Activated CD8-positive, alpha-beta memory T cell treated with anti-CD3 and anti-CD28 coated beads for 48 hours (primary cell): ENCODE measurements around the gene CUX1.
"Not testable (repeated sequence)": the region's sequence is repeated elsewhere in the genome, so short reads cannot be mapped to it uniquely, and the experiment has no call there.

Experiments used
- DNase-seq, 3 experiments: peaks; one replicate each; pipeline ENCODE4 v3.0.0-alpha.2; 2020; ENCODE audit warnings: low read depth in 2 of 3, low spot score in 2 of 3

The CUX1 gene

DNA sequence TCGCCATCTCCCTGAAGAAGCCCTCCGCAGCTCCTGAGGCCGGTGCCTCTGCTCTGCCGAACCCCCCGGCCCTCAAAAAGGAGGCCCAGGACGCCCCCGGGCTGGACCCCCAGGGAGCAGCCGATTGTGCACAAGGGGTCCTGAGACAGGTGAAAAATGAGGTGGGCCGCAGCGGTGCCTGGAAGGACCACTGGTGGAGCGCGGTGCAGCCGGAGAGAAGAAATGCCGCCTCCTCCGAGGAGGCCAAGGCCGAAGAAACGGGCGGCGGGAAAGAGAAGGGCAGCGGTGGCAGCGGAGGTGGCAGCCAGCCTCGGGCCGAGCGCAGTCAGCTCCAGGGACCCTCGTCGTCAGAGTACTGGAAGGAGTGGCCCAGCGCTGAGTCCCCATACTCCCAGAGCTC is 384.1 kb downstream of the CUX1 start:
- DNase-seq, result no peak

DNA sequence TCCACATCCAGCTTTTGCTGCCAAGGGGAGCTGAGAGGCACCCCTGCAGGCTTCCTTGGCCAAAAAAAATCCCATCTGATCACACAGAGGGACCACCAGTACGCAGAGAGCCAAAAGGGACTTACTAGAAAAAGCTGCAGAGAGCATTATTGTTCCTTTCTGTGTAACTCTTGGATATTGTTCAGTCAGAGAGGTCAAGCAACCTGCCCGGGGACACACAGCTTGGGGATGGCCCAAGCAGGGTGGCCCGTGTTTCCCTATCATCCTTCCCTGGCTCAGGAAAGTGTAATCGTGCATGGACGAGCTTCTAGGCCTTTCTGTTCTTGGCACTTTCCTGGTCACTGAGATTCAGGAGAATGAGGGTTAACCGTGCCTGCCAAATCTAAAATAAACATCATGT is 385.1 kb downstream of the CUX1 start:
- DNase-seq, result no peak

DNA sequence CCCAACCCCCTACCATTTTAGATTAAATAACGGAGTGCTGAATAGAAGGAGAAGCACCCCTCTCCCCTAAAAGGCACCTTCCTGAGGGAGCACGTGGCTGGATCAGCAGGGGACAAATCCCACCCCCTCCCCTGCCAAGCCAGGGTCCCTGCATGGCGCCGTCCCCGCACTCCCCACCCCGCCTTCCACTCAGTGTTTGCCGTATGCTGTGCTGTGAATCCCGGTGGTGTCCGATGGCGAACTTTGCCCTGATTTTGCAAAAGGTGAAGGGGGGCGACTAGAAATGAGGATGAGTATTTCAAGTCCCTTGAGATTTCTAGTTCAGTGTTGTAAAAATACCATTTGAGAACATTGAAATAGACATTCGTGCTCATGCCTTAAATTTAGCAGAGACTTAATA is 385.8 kb downstream of the CUX1 start:
- no peak for DNase-seq

DNA sequence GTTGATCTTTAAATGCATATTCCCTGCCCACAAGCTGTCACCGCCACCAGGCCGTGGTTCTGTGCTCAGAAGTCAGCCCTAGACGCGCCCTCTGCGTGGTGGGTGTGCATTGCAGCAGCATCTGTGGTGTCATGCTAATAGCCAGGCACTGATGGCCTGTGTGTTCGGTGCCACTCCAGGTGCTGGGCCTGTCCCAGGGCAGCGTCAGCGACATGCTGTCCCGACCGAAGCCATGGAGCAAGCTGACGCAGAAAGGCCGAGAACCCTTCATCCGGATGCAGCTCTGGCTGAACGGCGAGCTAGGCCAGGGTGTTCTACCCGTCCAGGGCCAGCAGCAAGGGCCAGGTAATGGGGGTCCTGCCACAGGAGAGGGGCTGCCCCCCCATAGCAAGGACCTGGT is 386.8 kb downstream of the CUX1 start:
- no peak for DNase-seq

DNA sequence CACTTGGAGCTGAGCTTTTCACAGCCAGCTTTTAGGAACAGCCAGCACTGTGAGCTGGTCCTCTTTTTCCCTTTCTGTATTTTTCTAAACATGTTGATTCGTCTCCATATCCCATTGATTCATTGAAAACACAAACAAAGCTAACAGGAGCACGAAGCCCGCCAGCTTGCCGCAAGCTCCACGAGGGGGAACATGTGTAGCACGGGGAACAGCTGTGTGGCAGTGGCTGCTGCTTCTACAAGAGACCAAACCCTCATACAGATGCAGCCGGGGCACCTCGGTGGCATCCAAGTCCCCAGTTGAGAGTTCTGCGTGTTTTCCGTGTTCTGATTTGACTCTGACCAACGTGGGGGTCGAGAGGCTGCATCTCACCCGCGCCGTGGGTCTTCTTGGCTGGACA is 388.5 kb downstream of the CUX1 start:
- no peak for DNase-seq

DNA sequence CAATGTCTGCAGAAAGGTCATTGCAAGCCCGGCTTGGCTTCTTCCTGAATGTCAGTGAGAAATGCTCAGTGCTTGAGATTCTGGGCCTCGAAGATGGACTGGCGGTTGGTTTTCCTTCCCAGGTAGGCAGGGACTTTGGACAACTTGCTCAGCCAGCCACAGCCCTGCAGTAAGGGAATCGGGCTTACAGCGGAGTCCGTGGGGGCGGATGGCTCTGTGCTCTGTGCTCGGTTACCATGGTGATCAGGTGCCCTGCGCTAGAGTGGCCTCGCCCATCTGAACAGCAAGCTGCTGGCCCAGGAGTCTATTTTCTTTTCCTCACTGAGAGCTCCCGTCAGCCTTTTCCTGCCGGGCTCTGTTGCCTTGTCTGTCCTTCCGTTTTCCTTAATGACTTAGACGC is 391.4 kb downstream of the CUX1 start:
- DNase-seq, result no peak

DNA sequence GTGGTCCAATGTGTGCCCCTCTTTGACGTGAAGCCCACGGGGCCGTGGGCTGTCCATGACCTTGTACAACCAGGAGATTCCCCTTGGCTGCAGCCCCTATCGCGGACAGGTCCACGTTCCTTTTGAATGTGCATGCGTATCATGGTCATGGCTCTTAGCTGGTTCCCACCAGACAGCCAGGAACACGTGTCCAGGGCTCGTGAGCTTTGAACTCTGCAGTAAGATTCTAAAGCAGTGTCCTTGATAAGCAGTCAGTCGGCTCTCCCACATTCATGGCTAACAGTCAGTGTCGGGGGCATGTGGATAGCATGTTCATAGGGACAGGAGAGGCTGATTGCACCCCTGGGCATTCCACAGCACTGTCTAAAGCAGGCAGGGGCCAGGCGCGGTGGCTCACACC is 393.4 kb downstream of the CUX1 start:
- DNase-seq, result no peak

DNA sequence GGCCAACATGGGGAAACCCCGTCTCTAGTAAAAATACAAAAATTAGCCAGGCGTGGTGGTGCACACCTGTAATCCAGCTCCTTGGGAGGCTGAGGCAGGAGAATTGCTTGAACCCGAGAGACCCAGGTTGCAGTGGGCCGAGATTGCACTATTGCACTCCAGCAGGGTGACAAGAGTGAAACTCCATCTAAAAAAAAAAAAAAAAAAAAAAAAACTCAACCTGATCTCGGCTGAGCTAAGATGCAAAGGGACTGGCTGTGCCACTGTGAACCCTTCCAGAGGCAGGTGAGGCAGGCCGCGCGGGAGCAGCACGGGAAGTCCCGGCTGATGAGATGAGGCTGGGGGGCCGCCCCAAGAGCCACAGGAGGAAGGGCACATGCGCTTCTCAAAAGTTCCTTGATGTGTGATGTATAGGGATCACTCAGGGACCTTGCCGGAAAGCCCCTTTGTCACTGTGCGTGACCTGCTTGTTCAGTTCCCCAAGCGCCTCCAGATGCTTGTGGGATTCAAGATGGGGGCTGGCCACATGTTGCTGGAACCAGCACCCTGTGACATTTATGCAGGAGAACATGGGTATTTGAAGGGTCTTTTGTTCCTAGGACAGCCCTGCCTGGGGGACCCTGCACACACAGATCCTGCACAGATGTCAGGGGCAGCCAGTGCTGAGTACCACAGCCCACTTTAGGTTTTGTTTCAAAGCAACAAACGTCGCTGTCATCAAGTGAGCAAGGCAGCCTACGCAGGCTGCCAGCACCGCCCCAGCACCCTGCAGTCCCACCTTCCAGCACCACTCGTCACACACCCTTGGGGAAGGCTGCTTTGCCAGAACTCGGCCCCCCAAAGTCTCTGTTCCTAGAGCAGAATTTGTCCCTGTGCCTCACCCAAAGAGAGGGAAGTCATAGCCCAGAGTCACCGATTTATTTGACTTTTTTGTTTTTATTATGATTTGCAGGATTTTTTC is 394.4 kb downstream of the CUX1 start:
- no peak for DNase-seq

DNA sequence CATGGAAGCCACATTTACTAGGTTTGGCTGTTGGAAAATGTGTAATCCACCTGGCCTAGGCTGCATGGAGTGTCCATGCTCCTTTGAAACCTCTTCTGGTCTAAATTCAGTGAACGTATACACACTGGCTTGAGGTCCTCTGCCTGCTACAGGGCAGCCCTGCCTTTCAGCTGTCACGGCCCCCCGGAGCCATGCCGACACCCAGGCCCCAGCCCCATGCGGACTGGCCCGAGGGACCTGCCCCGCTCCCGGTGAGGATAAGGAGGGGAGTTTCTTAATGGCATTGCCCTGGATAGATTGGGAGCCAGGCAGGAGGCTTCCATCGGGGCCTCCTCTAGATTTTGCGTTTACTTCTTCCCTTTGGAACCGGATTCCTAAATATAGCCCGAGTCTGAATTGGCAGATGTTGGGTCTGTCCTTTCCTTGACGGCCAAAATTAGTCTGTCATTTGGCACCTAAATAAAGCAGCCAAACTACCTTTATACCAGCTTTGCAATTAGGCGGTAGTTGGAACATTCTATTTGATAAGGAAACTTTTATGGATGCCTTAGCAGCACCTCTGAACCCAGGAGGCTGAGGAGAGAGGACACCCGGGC is 397.1 kb downstream of the CUX1 start:
- DNase-seq, result no peak

DNA sequence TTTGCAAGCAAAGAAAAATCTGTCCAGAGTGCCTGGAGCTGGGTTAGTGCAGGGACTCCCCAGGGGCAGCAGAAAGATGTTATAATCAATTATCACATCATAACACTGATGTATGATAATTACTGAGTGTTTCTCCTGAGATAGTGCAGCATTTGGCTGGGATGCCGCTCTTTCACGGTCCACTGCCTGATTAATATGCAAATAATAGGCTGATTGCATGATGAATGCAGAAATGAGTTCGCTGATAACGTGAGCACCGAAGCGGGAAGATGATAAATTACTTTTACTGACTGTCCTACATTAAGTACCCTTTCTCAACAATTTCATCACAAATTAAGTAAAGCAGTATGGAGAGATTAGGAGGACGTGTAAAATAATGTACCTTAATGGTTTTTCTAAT is 397.8 kb downstream of the CUX1 start:
- no peak for DNase-seq

DNA sequence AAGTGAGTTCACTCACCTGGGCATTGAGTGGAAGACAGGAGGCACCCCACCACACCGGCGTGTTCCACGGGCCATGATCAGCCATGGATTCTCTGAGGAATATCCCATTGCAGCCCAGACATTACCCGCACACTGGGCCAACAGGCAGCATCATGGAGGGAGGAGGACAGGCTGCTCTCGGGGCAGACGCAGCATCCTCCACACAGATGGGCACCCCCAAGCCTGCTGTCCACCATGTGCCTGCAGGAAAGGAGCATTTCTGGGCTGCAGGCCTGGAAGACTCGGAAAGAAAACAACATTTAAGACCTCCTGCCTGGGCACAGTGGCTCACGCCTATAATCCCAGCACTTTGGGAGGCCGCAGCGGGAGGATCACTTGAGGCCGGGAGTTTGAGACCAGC is 398.3 kb downstream of the CUX1 start:
- no peak for DNase-seq

DNA sequence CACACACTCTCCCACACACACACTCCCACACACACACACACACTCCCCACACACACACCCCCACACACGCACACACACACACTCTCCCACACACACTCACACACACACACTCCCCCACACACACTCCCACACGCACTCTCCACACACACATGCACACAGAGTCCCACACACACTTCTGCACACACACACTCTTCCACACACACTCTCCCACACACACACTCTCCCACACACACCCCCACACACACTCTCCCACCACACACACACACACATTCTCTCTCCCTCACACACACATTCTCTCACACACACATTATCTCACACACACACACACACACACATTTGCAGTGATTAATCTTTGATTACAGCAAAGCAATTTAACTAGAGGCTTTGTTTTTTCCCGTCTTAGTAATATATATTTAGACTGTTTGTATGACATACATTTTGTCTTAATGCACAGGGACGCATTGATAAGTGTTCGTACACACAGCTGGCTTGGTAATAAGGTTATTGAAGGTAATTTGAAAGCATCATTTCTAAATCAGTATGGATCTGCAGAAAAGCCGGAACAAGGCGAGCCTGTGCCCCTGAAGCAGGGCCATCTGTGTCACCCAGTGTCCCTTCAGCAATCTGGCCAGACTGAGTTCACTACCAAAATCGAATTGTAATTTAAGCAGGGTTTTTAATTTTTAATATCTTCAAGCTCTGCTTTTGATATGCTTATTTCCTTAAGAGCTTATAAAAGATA is 399.3 kb downstream of the CUX1 start:
- no peak for DNase-seq

DNA sequence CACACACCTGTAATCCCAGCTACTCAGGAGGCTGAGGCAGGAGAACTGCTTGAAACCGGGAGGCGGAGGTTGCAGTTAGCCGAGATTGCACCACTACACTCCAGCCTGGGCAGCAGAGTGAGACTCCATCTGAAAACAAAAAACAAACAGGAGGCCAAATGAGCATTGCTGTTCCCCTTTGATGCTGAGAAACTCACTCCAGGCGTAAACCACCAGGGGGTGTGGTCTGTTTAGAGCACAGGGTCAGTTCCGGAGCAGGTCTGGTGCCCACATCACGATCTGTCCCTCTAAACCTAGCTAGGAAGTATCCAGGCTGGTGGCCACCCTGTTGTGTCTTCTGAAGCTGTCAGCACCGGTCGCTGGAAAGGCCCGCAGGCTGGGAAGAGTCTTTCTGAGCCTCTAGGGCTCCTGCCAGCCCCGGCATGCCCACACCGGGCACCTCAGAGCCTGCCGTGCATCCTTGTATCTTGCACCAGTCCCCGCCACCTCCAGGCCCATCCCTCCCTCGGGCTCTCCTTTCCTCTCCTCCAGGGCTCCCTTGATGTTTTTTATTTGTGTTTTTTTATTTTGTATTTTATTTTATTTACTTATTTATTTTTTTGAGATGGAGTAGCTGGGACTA is 402.9 kb downstream of the CUX1 start:
- DNase-seq, result no peak

DNA sequence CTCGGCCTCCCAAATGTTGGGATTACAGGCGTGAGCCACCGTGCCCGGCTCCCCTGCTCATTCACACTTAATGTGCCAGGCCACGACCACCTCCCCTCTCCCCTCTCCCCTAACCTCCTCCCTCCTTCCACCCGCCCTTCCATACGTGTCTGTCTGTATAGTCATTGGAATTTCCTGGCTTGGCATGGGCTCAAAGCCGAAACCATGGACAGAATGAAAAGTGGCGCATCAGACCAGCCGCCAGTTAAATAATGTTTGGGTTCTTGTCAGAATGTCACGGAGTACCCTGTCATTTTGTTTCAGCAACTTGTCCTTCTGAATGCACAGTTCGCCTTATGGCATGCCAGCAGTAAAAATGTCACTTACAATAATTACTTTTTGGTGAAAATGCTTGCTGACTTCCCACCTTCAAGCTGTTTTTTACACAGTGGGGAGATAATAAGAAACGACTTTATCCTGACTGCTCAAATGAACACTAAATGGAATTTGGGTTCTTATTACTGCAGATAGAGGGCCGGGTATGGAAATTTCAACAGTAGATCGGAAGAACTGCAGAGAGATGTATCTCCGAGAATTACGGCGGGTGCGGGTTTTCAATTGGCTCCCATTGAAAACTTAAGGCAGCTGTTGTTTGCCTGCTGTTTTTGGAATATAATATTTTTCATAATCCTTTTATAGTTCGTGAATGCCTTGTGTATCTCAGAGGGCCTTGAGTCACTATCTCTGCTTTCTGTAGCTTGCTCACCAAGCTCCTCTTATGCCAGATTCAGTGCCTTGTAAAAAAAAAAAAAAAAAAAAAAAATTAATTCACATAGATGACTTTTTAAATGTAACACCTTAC is 403.8 kb downstream of the CUX1 start:
- no peak for DNase-seq

DNA sequence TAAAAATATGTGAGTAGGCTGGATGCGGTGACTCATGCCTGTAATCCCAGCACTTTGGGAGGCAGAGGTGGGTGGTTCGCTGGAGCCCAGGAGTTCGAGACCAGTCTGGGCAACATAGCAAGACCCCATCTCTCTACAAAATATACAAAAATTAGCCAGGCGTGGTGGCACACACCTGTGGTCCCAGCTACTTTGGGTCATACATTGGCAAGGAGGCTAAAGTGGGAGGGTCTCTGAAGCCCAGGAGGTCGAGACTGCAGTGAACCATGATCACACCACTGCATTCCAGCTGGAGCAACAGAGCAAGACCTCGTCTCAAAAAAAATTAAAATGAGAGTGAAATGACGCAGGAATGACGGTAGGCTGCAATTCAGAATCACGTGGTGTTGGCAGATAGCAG is 404.5 kb downstream of the CUX1 start:
- no peak for DNase-seq

DNA sequence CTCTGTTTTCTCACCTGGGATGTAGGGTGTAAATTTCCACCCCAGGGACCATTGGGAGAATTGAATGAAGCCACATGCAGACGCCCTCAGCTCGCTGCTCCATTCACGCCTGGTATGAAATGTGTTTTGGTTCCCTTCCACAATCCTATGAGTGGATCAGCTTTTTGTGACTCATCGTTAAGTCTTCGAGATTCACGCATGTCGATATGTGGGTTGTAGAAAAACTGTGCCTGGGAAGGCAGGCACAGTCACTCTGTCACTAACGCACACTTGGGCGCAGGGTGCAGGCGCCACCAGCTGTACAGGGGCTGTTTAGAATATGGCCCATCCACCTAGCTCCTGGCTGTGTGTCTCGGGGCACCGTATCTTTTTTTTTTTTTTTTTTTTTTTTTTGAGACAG is 405.0 kb downstream of the CUX1 start:
- DNase-seq, result no peak

DNA sequence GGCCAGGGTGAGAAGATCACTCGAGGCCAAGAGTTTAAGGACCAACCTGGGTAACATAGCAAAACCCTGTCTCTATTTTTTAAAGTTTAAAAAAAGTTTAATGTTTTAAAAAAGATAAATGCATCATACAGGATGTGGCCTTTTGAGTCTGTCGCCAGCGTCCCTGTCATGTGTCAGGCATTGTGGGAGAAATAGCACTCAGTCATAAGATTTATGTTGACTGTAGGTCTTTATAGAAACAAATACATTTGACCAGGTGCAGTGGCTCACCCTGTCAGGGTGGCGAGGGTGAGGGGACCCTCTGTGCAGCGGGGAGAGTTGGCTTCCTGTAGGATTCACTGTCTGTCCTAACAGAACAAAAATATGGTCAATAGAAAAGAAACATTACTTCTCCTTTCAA is 405.8 kb downstream of the CUX1 start:
- DNase-seq, result no peak

DNA sequence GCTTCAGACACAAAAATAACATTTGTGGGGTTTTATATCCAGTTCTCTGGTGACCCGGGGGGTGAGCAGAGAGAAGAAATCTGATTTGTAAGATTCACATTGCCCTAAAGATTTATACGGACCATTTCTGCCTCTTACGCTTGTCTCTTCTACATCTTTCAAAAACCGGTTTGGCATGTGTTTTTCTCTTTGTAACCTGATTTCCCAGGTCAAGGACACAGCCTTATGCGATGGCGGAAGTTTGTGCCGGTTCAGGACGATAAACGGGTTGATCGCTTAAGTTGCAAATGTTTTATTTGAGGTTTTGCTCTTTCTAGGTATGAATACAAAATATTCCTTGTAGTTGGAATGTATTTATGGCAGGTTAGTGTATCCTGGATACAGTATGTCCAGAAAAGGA is 407.6 kb downstream of the CUX1 start:
- no peak for DNase-seq

DNA sequence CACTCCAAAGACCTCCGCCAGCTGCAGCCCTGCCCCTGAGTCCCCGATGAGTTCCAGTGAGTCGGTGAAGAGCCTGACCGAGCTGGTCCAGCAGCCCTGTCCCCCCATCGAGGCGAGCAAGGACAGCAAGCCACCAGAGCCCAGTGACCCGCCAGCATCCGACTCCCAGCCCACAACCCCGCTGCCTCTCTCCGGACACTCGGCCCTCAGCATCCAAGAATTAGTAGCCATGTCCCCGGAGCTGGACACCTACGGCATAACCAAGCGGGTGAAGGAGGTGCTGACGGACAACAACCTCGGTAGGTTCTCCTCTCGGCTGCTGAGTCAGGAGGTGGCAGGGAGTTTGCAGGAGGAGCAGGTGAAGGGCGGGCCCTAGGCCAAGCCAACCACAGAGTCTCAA is 409.9 kb downstream of the CUX1 start:
- DNase-seq, result no peak

DNA sequence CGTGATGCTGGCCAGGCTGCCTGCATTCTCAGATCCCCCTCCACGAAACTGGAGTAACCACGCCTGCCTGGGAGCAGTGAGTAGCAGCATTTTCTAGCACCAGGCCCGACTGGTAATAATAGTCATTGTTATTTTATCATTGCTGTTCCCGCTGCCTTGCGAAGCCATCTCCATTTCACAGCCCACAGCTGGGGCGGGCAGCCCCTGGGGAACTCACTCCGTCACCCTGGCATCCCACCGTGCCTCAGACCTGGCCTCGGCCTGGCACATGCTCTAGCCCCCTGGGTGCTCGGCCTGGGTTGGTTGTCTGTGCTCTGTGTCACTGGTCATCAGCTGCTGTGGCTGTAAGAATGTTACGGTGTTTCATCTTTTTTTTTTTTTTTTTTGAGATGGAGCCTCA is 411.5 kb downstream of the CUX1 start:
- no peak for DNase-seq

DNA sequence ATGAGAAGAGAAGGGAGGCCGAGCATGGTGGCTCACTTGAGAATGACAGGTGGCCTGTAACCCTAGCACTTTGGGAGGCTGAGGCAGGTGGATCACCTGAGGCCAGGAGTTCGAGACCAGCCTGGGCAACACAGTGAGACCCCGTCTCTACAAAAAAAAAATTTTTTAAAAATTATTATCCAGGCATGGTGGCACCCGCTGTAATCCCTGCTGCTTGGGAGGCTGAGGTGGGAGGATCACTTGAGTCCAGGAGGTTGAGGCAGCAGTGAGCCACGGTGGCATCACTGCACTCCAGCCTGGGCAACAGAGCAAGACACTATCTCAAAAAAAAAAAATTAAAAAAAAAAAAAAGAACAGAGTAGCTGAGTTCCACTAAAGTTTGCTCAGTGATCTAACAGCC is 412.7 kb downstream of the CUX1 start:
- DNase-seq, result not testable (repeated sequence)
